ENCODE measurements around the gene MTPN.

MTPN gene

DNA sequence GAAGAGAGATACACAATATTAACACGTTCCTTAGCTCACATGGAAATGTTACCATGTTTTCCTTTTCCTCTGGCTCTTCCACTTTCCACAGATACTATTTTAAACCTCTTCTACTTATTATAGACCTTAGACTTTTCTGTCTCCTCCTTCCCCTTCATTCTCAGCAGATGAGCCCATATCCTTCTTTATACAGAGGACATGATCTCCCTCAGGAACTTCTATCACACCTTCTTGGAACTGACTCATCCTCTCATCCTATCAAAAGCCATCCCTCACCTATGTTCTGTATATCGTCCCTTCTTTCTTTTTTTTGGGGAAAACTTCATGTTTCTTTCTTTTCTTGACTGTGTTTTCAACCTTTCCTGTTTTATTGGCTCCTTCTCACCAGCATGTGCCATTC, 20.8 kb downstream of the MTPN start:
- no peak for DNase-seq

DNA sequence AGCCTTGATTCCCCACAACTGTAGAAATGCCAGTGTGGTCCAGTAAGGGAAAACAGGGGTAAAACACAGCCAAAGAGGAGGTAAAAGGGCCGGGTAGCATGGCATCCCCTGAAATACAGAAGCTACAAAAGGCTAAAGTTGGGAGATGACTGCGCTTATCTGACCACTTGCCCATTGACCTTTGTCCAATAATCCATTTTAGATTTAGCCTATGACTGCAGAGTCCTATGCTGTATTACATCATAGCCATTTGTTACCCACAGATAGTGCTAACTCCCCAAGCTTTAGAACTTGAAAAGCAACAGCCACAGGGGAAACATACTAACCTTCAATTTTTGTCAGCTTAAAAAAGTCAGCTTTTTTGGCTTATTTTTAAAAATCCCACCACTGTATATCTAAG, 26.2 kb downstream of the MTPN start:
- DNase-seq, result no peak

DNA sequence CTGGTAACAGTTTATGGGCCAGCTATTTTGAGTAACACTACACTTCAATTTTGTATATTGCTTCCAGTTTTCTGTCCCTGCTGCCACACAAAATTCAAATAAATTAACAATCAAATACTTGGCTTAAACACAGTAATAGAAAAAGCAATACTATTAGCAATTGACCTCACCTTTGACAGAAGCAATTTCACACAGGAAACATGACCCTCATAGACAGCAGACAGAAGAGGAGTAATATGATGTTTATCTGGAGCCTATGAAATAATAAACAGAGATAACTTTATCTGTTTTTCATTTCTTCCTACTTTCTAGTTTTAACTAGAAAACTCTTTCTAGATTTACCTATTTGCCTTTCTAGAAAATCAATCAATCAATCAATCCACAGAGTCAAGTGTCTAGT, 26.7 kb downstream of the MTPN start:
- DNase-seq, result no peak

DNA sequence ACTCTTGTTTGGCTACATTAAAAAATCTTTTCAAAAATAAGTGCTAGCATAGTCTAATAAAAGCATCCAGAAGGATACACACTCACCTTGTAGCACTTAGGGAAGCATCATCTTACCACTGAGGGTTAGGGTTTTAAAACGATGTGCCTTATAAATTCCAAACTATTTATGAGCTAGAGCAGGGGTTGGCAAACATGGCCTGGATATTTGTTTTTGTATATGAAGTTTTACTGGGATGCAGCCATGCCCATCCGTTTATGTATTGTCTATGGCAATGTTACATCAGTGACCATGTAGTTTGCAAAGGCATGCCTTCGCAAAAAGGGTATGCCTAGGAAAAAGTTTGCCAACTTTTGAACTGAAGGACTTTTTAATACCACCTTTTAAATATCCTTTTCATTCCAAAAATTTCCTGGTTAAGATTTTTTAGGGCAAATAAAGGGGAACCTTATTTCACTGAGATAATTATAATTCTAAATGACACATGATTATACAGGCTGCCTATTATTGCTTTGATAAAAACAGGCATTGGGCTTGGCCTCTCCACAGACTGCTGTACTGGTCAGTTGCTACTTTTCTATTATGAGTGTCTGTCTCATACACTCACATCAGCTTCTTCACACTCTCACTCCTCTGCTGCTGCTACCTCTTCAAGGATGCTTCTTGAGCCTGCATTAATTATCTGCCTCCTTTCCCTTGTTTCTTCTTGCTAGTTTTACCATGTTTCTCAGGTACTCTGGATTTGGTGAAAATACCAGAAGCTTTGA, 30.7 kb downstream of the MTPN start:
- DNase-seq, result no peak

DNA sequence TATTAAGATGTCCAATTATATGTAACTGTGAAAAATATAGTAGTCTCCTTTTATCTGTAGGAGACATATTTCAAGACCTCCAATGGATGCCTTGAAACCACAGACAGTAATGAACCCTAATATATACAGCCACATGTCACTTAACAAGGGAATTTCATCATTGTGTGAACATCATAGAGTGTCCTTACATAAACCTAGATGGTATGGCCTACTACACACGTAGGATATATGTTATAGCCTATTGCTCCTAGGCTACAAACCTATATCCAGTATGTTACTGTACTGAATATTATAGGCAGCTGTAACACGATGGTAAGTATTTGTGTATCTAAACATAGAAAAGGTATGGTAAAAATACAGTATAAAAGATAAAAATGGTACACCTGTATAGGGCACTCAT, 32.4 kb downstream of the MTPN start:
- DNase-seq, result no peak

DNA sequence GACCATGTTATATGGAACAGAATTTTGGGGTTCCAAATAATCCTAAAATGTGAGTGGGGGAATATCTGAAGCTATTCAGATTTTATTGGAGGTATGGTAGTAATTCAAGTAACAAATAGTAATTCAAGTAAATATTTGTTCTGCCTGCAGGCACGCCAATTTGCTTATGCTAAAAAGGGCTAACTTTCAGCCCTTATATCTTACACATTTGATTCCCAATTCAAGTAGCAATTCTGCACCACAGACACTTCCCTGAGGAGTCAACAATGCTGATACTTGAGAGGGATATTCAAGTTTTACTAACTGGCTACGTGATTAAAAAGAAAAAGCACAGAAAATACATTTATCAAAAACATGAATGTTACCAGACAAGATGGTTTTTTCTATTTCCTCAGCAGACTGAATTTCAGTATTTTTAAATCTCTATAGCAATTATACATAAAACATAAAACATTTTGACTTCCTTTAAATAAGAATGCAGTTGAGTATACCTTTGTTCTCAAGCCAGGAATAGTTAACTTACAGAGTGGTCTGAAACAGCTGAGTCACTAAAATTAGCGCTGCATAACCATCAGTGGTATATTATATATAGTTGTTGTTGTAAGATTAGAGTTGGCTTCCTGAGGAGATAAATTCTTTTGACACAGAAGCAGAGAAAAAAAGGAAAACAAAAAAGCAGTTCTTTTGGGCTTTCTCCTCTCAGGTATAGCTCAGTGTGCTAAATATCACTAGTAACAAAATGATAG, 33.9 kb downstream of the MTPN start:
- no peak for DNase-seq

DNA sequence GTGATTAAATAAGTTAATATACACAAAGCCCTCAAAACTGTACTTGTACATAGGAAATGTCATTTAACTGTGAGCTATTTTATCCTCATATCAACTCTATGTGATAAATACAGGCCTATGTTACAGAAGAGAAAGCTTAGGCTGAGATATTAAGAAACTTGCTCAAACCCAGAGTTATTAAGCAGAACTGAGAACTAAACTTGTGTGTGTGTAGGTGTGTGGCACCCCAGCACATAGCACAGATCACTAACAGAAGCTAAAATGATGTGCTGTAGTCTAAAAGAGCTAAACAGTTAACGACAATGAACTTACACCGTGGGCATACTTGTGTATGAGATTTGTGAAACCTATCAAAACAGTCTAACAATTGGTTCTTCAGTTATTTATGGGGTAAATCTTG, 34.5 kb downstream of the MTPN start:
- no peak for DNase-seq

DNA sequence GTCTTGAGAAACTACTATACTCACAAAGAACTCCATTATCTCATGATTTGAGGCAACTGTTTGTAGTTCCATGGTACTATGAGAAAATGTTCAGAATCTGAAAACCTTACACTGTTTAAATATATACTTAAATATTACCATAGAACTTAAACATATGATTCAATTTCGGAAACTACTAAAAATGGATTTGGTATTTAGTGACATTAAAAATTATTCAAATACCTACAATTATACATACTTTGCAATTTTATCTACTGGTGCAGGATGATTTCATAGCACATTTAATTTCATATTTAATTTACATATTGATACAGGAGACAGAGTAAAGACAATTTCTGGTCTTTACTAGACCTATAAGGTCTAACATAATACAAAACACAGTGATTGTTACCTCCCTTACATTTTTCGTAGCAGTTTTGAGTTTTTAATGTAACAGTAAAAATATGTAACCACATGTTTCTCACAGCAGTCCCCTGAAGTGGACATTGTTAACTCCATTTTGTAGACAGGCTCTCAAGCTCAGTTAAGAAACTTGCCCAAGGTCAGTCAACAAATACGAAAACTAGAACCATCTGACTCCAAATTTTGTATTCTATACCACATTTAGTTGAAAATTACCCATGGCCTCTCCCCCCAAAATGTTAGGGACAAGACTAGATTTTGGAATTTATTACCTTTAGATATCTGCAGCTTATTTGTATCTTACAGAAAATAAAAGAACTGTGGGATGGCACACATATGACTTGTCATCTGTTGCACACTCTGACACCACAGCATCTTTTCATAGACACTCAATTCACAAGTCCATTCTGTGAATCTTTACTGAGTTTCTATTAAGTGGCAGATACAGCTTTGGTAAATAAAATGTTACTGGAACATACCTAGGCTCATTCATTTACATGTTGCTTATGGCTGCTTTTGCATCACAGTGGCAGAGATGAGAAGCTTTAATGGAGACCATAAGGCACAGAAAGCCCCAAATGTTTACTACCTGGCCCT, 36.8 kb downstream of the MTPN start:
- no peak for DNase-seq

DNA sequence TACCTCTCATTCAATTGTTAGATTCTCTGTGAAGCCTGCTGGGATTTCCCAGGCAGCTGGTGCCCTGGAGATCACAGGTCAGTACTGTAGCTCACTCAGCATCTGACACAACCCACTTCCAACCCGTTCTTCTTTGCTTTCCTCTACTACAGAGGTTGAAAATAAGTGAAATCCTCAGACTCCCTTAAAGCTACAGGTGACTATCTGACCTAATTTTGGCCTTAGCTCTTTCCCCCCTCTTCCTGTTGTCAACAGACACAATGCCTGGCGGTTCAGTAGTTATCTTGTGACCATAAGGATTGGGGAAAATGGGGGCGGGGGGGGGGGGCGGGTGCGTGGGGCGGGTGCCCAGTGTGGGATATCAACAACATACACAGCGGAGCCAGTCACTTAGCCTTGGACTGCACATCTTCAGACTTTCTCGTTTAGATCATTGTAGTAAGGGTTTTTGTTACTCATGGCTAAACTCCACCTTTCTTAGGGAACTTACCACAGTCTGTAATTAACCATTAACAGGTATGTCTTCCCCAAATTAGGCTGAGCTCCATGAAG, 37.8 kb downstream of the MTPN start:
- no peak for DNase-seq

DNA sequence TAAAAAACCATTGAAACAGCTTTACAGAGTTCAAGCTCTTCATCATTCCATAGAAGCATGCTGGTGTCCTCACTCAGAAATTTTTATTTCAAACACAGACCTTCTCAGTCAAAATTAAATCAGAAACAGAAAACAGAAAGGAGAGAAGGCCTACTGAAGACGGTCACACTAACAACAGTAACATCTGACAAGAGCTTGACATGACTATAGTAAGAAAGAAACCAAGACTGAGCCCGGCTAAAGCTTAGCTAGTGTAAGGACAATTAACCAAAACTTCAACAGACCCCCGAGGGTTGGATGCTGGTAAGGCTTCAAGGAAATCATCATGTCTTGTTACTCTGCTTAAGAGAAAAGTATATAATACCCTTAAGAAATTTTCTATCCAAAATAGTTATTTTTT, 38.6 kb downstream of the MTPN start:
- no peak for DNase-seq

DNA sequence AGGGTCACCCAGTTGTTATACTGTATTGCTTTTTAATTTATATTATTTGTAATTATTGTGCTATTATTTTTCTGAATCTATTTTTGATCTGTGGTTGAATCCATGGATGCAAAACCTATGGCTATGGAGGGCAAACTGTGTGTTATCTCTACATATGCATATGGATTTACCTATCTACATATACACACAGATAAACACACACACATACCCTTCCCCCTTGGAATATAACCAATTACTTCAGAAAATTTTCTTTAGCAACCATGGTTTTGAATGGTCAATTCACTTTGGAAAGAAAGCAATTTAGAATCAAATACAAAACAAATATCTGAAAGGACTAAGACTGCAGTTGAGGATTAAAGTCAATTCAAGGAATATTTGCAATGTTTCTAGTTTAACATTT, 39.1 kb downstream of the MTPN start:
- no peak for DNase-seq

DNA sequence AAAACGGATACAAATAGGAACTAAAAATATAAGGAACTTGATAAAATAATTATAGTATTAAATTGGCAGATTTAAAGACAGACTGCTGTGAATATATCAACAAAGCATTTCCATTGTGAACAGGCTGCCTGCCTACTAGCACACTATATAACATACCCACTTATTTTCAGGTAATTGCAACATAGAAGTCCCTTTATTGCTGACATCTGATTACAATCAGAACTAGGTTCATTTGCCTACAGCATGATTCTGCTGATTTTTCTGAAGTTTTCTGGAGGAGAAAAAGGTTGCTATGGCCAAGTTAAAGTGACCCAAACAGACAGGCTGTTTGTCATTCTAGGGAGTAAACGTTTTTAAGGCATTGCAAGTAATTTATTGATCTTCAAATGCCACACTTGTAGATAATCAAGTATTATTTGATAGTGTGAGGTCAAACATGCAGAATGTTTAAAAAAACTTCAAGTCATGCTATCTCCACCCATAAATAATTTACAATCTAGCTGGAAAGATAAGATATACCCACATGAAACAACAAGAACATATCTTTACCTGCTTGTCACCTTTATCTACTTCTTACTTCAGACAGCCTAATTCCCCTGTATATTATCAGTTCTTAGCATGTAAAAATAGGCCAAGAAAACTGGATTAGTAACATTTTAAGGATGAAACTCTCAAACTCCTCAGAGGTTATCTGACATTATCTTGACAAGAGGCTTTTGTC, 40.5 kb downstream of the MTPN start:
- no peak for DNase-seq

DNA sequence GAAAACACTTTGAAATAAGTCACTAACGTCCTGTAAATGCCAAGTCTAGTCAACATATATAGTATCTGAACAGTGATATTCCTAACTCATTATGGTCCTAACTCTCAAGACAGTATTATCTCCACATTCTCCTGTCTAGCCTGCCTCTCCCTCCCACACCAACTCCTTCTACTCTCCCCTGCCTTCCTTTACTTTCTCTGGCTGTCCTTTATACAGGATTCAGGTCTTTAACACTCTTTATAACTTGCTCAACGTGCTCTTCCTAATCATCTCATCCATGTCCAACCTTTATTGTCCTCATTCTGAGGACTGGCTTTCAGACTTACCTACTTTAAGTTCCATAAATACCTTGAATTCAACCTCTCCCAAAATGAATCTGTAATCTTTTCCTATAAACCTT, 42.5 kb downstream of the MTPN start:
- DNase-seq, result no peak

DNA sequence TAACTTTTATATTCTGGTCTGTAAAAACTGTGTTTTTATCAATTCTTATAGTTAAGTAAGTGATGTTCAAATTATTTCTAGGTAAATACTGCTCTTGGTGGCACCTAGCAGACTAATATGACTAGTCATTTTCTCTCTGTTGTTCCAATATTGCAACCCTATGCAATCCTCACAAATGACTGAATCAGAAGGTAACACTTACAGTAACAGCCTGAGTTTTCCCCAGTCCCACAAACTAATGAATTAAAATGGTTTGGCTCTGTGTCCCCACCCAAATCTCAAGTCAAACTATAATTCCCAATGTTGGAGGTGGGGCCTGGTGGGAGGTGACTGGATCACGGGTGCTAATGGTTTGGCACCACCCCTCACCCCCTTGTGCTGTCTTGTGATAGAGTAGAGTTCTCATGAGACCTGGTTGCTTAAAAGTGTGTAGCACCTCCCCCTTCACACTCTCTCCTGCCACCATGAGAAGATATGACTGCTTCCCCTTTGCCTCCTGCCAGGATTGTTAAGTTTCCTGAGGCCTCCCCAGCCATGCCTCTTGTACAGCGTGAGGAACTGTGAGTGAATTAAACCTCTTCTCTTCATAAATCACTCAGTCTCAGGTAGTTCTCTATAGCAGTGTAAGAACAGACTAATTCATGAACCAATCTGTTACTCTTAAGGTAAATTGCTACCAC, 43.5 kb downstream of the MTPN start:
- DNase-seq, result no peak

DNA sequence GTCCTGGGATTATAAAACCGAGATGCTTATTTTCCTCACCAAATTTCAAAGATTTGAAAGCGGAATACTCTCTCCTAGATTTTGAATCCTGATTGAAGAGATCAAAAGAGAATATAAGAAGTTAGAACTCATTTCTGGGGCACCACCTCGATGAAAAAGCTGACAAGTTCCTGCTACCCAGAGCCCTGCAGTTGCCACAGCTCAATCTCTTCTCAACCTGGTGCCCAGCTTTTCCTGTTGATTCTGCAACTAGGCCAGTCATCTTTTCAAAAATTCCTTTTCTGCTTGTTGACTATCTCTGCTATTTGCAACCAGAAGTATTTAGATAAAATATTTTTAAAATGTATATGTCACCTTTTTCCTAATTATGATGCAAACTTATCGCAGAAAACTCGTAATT, 45.0 kb downstream of the MTPN start:
- no peak for DNase-seq

DNA sequence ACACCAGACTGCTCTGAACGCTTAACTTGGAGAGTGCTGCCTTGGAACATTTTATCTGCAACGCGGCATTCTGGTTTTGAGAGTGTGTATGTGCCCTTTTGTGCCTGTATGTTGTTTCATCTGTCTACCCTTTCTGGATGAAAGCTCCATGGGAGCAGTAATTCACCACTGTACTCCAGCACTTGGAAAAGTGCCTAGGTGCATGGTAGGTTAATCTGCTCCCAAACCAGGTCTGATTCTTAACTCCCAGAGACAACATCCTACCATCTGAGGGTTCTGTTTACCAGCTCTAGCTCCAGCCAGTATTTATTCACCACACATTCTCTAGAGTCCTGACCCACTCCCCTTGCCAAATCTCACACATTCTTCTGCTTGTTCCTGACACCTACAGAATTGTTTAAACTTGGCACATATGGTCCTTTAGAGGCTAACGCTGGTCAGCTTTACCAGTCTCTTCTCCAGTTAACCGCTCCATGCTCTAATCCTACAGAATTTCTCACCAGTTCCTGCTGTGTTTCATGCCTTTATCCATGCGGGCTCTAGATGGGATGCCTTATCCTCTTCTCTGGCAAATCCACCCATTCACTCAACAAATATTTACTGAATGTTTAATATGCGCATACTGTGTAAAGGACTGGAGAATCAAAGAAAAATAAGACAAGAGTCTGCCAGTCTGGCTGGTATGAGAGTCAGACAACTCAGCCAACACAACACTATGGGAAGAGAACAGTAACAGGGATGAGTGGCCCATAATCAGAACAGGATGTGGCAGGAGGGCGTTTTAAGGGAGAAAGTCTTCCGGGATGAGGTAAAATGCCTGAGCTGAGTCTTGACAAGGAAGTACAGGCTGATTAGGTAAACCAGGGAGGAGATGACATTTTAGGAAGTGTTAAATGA, 46.3 kb downstream of the MTPN start:
- no peak for DNase-seq

DNA sequence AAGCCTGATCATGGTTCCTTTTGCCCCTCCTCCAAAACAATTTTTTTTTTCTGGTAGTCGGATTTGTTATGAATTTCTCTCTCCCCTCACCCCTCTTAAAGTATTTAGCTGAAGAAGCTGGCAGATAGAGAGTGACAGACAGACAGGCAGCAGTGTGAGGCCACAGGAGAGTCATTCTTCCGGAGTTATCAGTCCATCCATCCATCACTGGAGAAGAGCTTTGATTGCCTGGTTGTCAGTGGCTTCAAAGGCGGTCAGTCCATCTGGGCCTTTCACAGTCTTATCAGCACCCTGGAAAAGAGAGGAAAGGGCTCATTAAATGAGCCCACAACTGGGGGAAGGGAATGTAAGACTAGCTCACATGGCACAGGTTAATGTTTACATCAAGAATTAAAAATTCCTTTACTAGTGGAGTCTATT, 47.4 kb downstream of the MTPN start:
- DNase-seq, result no peak

DNA sequence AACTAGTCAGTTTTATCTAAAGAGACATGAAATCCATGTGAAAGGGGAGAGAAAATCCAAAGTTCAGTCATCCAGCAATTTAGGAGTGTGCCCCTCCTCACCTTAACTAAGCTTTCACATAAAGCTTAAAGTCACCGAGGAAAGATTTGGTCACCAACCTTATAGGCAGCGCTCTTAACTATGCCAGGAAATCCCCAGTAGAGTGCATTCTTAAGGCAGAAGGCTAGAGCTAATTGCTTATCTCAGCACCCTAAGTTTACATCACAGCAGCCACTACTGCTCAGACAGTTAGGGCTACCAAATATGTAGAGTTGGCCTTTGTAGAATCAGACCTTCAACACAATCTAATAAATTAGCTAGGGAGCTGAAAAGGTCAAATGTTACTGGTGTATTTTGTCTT, 47.9 kb downstream of the MTPN start:
- DNase-seq, result no peak

DNA sequence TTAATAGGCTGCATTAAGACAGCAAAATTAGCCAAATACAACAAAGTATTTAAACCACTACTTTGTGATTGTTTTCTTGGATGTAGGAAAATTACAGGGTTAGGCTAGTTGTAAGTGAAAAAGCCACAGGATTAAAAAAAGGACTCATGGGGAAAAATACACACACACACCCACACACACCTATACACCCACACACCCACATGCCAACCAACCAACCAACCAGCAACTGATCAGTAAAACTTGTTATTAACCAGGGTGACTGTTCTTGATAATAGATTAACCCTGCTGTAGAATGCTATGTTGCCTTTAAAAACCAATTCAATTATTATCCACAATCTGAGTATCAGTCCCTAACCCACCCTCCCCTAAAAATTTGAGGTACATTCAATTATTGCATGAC, 49.0 kb downstream of the MTPN start:
- DNase-seq, result no peak

DNA sequence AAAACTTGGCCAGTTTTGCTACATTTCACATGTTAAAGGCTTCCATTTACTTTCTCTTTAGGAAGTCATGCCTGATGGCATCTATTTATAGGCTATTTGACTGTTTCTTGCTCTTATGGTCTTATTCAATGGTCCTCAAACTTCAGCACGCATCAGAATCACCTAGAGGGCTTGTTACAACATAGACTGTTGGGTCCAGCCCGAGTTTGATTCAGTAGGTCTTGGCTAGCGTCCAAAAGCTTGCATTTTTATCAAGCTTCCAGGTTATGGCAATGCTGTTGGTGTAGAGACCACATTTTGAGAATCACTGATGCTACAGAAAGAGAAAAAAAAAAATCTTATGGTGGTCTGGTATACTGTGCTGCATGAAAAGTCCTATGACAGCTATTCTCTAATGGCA, 51.9 kb downstream of the MTPN start:
- no peak for DNase-seq

DNA sequence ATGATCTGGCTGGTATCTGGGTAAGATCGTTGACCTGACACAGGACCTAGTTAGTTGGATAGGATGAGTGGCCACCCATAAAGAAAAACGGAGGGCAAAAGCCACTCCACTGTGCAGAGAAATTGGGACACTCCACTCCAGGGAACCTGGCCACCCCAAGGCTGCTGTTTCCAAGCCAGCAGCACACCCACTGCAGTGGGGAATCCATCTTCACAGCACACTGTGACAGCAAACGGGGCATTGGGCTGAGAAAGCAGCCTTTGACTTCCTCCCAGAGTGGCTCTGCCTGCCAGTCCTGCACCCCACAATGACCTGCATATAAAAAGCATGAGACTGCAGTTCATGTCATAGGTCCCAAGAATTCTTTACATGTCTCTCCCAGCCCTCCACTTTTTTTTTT, 52.9 kb downstream of the MTPN start:
- DNase-seq, result no peak
